ENCODE results near the gene SLC44A3. TPM values are rescaled to one million over a fixed set of nuclear protein-coding genes. Genes with fewer than 3 reads are reported as not detected.

Gene SLC44A3
- polyA plus RNA-seq, 3 donors: not detected

DNA sequence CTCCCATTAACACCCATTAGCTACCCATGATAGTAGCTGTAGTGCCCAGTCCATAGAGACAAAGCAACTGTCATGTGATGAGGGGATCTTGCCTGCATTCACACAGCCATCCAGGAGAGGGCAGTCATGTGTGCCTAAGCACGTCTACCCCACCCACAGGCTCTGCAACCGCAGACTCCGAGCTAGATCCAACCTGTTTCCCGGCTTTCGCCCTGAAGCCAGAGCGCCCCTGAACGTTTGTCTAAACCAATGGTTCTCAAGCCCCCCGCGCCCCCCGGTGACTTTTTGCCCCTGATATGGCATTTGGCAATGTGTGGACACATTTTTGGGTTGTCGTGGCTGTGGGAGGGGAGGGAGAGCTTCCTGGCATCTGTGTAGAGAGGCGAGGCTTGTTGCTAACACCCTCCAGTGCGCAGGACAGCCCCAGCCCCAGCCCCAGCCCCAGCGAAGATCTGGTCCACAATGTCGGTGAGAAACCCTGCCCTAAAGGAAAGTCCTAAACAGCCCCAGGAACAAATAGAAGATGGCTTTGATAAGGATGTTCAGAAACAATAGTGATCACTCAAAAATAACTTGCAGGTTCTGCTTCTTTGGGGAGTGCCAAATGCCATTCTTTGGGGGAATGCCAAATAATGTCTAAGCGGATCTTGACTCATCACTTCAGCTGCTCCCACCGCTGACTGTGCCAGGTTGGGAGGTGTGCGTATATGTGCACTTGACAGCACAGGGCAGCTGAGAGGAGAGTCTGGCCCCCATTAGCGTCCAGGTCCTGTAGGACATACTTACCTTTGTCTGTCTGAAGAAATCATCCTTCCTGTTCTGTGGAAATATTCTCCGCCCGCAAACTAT, 34.5 kb downstream of the SLC44A3 start:
- Histone ChIP-seq H2AFZ (ENCODE audit: insufficient read depth, low read depth, low read length, poor library complexity, severe bottlenecking) (peak overlapping the region; percentile 77), H3K9me3 (replicated peaks in 1 of 2; ENCODE audit: control insufficient read depth in 1 of 2, insufficient read depth in 1 of 2, low read length in 2 of 2) (no peaks in the 10 kb centered on the region), H3K79me2 (ENCODE audit: insufficient read depth, low read length) (no peaks in the 10 kb centered on the region), H3K4me1 (ENCODE audit: control insufficient read depth in 1 of 2, insufficient read depth in 2 of 2, low read length in 2 of 2) (peaks cover 5 to 7% of the 10 kb centered on the region in 2 donors), H3K27ac (ENCODE audit: low read depth in 1 of 2, low read length in 2 of 2) (no peak overlapping the region), H3K4me3 (replicated peaks in 1 of 3; ENCODE audit: low read depth in 2 of 3, low read length in 3 of 3) (peak overlapping the region in 2 of 3 experiments; percentile 7 to 71), H3K36me3 (replicated peaks in 1 of 2; ENCODE audit: control insufficient read depth in 1 of 2, insufficient read depth in 2 of 2, low read length in 2 of 2) (no peaks in the 10 kb centered on the region), H3K4me2 (replicated peaks; ENCODE audit: extremely low read depth, low read length, poor library complexity, severe bottlenecking) (peak overlapping the region; percentile 80), H3K27me3 (ENCODE audit: control insufficient read depth in 2 of 2, insufficient read depth in 2 of 2, low read length in 2 of 2) (peaks cover 8 to 11% of the 10 kb centered on the region in 2 donors), H3K9ac (ENCODE audit: insufficient read depth, low read length, poor library complexity, severe bottlenecking) (peak overlapping the region; percentile 11), H4K20me1 (ENCODE audit: insufficient read depth, low read length) (no peaks in the 10 kb centered on the region)
- intact Hi-C loops (cut with micrococcal nuclease): loop anchor here (5.0 to 10.0 kb wide), 2 partner anchors 188 to 380 kb away; partner anchors contain the start of gene RWDD3 (in 1 of the 2)
- peak; percentile 71 to 81 (median 80) for DNase-seq
- H3K9me3 Mint-ChIP-seq: no peaks in the 10 kb centered on the region
- H3K27me3 Mint-ChIP-seq (ENCODE audit: low read depth in 3 of 3): peaks cover 8 to 14% (median 10%) of the 10 kb centered on the region in 3 donors
- 18% methylated on average over 18 of the region's 21 CpGs for WGBS (ENCODE audit: insufficient coverage)
- no peak overlapping the region for H3K4me3 Mint-ChIP-seq
- no peaks in the 10 kb centered on the region for H3K4me1 Mint-ChIP-seq
- H3K27ac Mint-ChIP-seq: no peak overlapping the region
- TF ChIP-seq, protein P1, sequence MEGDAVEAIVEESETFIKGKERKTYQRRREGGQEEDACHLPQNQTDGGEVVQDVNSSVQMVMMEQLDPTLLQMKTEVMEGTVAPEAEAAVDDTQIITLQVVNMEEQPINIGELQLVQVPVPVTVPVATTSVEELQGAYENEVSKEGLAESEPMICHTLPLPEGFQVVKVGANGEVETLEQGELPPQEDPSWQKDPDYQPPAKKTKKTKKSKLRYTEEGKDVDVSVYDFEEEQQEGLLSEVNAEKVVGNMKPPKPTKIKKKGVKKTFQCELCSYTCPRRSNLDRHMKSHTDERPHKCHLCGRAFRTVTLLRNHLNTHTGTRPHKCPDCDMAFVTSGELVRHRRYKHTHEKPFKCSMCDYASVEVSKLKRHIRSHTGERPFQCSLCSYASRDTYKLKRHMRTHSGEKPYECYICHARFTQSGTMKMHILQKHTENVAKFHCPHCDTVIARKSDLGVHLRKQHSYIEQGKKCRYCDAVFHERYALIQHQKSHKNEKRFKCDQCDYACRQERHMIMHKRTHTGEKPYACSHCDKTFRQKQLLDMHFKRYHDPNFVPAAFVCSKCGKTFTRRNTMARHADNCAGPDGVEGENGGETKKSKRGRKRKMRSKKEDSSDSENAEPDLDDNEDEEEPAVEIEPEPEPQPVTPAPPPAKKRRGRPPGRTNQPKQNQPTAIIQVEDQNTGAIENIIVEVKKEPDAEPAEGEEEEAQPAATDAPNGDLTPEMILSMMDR (IDR thresholded peaks at IDR 0.05): peak; percentile 82
- no peaks in the 10 kb centered on the region for H3K36me3 Mint-ChIP-seq

DNA sequence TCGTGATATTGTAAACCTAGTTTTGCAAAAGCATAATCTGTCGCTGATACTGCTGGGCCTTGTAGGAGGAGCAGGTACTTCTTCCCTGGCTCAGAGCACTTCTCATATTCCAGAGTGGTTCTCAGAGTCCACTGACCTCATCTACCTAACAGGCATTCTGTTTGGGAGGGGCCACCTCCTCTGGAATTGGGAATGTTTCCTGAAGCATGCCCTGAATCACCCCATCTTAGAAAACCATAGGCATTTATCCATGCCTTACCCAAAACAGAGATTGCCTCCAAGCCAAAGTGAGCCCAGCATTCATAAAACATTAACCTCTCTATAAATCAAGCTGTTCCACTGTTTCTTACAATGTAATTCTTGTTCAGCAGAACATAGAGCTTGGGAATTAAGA, 35.1 kb downstream of the SLC44A3 start:
- intact Hi-C loops (cut with micrococcal nuclease): loop anchor here in 1 of 2 donors (10.0 kb wide), 1 partner anchor 379 kb away; the partner anchor contains the start of gene RWDD3
- TF ChIP-seq, protein P1 (IDR thresholded peaks at IDR 0.05): no peak
- H3K4me2 ChIP-seq (replicated peaks; ENCODE audit: extremely low read depth, low read length, poor library complexity, severe bottlenecking): no peak overlapping the region

More for the DNA sequence above, 35.1 kb downstream of the SLC44A3 start:
- H3K4me3 ChIP-seq (replicated peaks in 1 of 3; ENCODE audit: low read depth in 2 of 3, low read length in 3 of 3): no peak overlapping the region
- H3K4me1 ChIP-seq (ENCODE audit: control insufficient read depth in 1 of 2, insufficient read depth in 2 of 2, low read length in 2 of 2): peaks cover 5 to 7% of the 10 kb centered on the region in 2 donors
- peaks cover 8 to 17% (median 13%) of the 10 kb centered on the region in 3 donors for H3K27me3 Mint-ChIP-seq (ENCODE audit: low read depth in 3 of 3)
- H2AFZ ChIP-seq (ENCODE audit: insufficient read depth, low read depth, low read length, poor library complexity, severe bottlenecking): no peak overlapping the region
- H3K27ac Mint-ChIP-seq: no peak overlapping the region
- no peak overlapping the region for H3K4me3 Mint-ChIP-seq
- no peak for DNase-seq
- no peak overlapping the region for H3K27ac ChIP-seq (ENCODE audit: low read depth in 1 of 2, low read length in 2 of 2)
- H3K27me3 ChIP-seq (ENCODE audit: control insufficient read depth in 2 of 2, insufficient read depth in 2 of 2, low read length in 2 of 2): peaks cover 8 to 11% of the 10 kb centered on the region in 2 donors
- no peaks in the 10 kb centered on the region for H3K9me3 Mint-ChIP-seq
- H3K4me1 Mint-ChIP-seq: no peaks in the 10 kb centered on the region
- no peaks in the 10 kb centered on the region for H3K36me3 Mint-ChIP-seq
- no peaks in the 10 kb centered on the region for H3K9me3 ChIP-seq (replicated peaks in 1 of 2; ENCODE audit: control insufficient read depth in 1 of 2, insufficient read depth in 1 of 2, low read length in 2 of 2)
- H3K9ac ChIP-seq (ENCODE audit: insufficient read depth, low read length, poor library complexity, severe bottlenecking): no peak overlapping the region
- no peaks in the 10 kb centered on the region for H4K20me1 ChIP-seq (ENCODE audit: insufficient read depth, low read length)
- H3K36me3 ChIP-seq (replicated peaks in 1 of 2; ENCODE audit: control insufficient read depth in 1 of 2, insufficient read depth in 2 of 2, low read length in 2 of 2): no peaks in the 10 kb centered on the region
- no peaks in the 10 kb centered on the region for H3K79me2 ChIP-seq (ENCODE audit: insufficient read depth, low read length)
- WGBS (ENCODE audit: insufficient coverage): 80% methylated on average over 1 of the region's 2 CpGs
